GM12872 (cell line): ENCODE measurements around the gene PLXDC2.

Experiments used
- CTCF ChIP-seq: IDR thresholded peaks from 3 replicates; pipeline ENCODE4 v1.5.1; 2011; ENCODE audit warnings: low read depth, mild to moderate bottlenecking, low read length, moderate library complexity; ENCODE audit not compliant: insufficient read depth

The PLXDC2 gene

GRCh38 chr10:20020677-20021076 is 204.4 kb downstream of the PLXDC2 start:
- no peak for TF ChIP-seq CTCF

GRCh38 chr10:20029523-20029922 is 213.3 kb downstream of the PLXDC2 start:
- TF ChIP-seq CTCF = no peak

- TF ChIP-seq CTCF = no peak
Observed at GRCh38 chr10:20033476-20033875, 217.2 kb downstream of the PLXDC2 start.

- no peak for TF ChIP-seq CTCF
Observed at GRCh38 chr10:20034732-20035131, 218.5 kb downstream of the PLXDC2 start.

- no peak for TF ChIP-seq CTCF
Observed at GRCh38 chr10:20040012-20040411, 223.8 kb downstream of the PLXDC2 start.

GRCh38 chr10:20041931-20042330 is 225.7 kb downstream of the PLXDC2 start:
- no peak for TF ChIP-seq CTCF

- TF ChIP-seq CTCF = no peak
Observed at GRCh38 chr10:20048161-20048560, 231.9 kb downstream of the PLXDC2 start.

- no peak for TF ChIP-seq CTCF
Observed at GRCh38 chr10:20058135-20058534, 241.9 kb downstream of the PLXDC2 start.
